HG02759 (cell line): ENCODE results near the gene AGRN.
"Not testable (repeated sequence)": the region's sequence is repeated elsewhere in the genome, so short reads cannot be mapped to it uniquely, and the experiment has no call there.

Experiments used
- ATAC-seq: cut with Tn5 transposase; IDR thresholded peaks from one replicate; pipeline ENCODE4 v1.9.1; 2021; ENCODE audit warnings: mild to moderate bottlenecking, moderate library complexity; ENCODE audit not compliant: unreplicated experiment

AGRN gene

DNA sequence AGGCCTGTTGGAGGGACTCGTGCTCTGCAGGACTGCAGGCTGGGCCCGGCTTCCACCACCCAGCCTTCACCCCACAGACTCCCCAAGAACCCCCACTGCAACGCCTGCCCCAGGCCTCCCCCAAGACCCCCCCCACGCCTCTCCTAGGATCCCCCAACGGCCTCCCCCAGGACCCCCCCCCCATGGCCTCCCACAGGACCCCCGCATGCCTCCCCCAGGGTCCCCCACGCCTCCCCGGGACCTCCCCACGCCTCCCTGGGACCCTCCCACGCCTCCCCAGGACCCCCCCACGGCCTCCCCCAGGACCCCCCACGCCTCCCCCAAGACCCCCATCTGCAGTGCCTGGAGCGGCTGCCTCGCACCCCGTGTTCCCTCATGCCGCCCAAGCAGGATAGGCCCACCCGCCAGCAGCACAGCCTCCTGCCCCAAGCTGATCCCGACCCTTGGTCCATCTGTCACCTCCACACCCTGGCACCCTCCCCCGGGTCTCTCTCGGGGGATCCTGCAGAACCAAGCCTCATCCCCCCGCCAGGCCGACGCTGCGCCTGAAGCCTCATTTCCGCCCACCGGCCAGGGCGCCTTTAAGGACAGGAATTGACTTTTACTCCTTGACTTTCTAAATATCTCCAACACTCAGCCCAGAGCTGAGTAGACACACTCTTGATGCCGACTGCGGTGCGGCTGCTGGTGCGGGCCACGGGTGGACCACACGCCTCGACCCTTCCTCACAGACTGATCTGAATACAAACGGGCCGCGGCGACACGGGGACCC, 68.3 kb downstream of the AGRN start:
- ATAC-seq: no peak

- no peak for ATAC-seq
Measured at GRCh38 chr1:1088801-1089680, 69.1 kb downstream of the AGRN start.

DNA sequence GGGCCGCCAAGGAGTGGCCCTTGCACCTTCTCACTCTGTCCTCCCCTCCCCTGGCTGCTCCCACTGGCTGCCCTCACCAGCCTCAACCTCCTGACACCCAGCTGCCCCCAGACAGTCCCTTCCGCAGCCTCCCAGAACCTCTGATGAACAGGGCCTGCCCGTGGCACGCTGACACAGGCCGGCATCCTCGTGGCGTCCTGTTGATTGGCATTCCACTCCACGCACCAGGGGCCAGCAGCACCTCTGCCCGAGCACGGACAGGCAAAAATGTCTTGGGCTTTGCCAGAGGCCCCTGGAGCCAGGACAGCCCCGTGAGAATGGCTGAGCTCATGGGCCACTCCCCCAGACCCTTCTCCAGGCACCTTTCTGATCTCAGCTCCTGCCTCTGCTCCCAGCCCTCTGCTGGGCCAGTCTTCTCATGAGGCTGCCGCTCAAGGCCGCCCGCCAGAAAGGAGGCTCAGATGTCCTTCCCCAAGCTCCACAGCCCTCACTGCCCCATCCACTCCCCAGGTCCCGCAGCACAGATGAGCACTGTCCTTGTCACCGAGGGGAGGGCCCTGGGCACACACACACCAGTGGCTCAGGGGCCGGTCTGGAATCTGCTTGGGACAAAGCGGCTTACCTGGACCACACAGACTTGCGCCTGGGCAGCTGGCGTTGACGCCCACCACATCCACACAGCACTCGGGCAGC, 70.0 kb downstream of the AGRN start:
- no peak for ATAC-seq

GRCh38 chr1:1090424-1091343, 70.8 kb downstream of the AGRN start:
- no peak for ATAC-seq

GRCh38 chr1:1091344-1092148, 71.6 kb downstream of the AGRN start:
- no peak for ATAC-seq

DNA sequence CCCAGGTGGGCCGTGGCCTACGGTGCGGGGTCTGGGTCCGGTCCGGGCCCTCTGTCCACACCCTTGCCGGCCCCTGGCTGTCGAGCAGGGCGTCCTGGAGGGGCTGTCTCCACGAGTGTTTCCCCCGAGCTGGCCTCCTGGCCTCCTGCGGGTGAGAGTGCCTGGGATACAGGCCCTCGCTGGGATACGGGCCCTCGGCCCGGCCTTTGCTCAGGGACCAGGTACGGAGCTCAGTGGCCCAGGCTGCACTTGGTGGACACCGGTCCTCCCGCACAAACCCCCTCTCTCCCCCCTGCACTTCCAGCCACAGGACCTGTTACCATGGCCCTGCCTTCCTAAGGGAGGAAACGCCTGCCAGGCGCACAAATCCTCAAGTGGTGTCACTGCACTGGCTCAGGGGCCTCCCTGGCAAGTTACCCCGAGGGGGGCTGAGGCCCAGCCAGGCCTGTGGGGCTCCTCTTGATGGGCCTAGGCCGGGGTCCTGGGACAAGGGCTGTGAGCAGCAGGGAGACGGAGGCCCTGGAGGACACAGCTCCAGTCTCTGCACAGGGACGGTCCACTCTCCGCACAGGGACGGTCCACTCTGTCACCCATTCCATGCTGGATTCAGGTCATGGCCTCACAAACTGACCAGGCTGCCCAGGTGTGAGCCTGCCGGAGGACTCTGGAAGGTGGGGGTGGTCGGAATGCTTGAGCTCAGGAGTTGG, 72.4 kb downstream of the AGRN start:
- no peak for ATAC-seq

DNA sequence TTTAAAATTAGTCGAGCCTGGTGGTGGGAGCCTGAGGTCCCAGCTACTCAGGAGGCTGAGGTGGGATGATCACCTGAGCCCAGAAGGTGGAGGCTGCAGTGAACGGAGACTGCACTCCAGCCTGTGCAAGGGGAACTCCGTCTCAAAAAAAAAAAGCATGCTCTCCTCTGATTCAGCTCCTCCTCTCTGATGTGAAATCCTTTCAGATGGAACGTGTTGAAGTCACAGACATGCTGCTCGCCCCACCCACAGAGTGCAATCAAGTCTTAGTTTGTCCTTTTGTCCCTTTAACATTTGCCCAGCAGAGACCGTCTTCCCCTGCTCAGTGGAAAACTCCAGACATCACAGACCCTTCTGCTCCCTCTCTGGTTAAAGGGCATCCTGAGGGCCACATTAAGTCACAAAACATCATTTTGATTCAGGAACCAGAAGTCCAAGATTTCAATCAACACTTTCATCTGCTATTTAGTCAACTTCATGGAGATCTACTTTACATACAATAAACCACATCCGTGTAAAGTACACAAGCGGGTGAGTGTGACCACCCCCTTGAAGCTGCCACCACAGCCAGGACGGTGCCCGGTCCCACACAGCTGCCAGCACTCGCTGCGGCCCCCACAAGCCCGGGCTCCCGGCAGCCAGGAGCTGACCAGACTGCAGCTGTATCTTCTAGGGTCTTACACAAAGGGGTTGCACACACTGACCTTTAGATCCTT, 73.1 kb downstream of the AGRN start:
- no peak for ATAC-seq

DNA sequence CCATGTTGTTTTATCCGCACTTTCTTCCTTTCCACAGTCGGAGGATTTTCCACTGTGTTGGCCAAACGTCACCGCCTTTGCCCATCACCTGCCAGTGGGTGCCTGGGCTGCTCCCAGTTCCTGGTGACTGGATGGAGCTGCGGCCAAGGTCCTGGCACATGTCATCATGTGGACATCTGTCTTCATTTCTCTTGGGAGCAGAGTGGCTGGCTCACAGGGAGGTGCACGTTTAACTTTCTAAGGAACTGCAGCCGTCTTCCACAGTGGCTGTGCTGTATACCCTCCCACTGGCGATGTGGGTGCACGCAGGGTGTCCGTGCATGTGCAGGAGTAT, 73.7 kb downstream of the AGRN start:
- no peak for ATAC-seq

DNA sequence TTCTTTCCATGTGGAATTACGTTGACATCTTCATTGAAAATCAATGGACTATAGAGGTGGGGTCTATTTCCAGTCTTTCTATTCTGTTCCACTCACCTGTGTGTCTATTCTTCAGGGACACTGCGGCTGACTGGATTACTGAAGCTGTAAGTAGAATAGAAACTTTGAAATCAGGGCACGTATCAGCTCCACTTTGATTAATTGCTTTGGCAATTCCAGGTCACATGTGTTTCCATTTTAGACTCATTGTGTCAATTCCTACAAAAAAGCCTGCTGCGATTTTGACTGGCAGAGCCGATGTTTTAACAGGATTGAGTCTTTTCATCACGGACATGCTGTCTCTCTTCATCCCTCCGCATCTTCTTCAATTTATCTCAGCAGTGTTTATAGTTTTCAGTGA, 75.1 kb downstream of the AGRN start:
- no peak for ATAC-seq

- ATAC-seq: not testable (repeated sequence)
Measured at GRCh38 chr1:1096136-1096535, 76.2 kb downstream of the AGRN start.

DNA sequence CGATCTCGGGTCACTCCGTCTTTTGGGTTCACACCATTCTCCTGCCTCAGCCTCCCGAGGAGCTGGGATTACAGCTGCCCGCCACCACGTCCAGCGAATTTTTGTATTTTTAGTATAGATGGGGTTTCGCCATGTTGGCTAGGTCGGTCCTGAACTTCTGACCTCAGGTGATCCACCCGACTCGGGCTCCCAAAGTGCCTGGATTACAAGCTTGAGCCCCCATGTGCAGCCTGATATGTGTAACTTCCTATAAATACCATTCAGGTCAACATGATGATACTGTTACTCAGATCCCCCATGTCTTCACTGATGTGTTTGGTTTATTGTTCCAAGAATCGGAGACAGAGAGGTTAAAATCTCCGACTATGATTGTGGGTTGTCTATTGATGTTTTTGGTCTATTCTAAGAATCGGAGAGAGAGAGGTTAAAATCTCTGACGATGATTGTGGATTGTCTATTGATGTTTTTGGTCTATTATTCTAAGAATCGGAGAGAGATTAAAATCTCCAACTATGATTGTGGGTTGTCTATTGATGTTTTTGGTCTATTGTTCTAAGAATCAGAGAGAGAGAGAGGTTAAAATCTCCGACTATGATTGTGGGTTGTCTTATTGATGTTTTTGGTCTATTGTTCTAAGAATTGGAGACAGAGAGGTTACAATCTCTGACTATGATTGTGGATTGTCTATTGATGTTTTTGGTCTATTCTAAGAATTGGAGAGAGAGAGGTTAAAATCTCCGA, 78.9 kb downstream of the AGRN start:
- no peak for ATAC-seq

DNA sequence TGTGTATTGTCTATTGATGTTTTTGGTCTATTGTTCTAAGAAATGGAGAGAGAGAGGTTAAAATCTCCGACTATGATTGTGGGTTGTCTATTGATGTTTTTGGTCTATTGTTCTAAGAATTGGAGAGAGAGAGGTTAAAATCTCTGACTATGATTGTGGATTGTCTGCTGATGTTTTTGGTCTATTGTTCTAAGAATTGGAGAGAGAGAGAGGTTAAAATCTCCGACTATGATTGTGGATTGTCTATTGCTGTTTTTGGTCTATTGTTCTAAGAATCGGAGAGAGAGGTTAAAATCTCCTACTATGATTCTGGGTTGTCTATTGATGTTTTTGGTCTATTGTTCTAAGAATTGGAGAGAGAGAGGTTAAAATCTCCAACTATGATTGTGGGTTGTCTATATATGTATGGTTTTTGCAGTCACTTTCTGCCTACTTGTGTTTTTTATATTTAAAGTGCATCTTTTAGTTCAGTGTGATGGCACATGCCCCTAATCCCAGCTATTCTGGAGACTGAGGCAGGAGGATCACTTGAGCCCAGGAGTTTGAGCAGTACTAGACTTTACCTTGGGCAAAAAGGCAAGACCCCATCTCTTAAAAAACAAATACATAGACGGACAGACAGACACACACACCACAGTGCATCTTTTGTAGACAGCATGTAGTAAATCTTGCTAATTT, 79.7 kb downstream of the AGRN start:
- no peak for ATAC-seq

GRCh38 chr1:1100296-1100695, 80.4 kb downstream of the AGRN start:
- ATAC-seq: no peak

DNA sequence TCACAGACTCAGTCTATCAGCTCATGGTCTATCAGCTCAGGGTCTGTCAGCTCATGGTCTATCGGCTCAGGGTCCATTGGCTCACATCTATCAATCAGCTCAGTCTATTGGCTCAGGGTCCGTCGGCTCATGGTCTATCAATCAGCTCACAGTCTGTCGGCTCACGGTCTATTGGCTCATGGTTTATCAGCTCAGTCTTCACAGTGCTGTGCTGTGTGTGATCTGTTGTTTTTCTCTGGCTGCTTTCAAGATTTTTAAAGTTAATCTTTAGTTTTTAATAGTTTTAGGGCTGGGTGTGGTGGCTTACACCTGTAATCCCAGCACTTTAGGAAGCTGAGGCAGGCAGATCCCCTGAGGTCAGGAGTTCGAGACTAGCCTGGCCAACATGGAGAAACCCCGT, 81.6 kb downstream of the AGRN start:
- ATAC-seq: no peak

DNA sequence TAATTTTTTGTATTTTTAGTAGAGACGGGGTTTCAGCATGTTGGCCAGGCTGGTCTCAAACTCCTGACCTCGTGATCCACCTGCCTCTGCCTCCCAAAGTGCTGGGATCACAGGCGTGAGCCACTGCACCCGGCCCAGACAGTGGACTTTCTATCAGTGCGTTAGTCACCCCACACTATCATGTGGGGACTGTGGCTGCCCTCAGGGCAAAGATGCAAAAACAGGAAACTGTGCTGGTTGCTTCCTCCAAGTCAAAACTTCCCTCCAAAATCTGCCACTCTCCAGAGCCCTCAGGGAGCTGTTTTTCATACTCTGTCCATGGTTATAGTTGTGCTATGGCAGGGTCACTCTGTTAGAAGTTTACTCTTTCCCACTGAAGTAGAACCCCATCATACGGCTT, 84.2 kb downstream of the AGRN start:
- ATAC-seq: not testable (repeated sequence)
